Astrocyte of the spinal cord (primary cell): ENCODE data around the gene NT5C1A.

Experiments used
- DNase-seq: peaks from one replicate; pipeline ENCODE4 v3.0.0; 2011; ENCODE audit warnings: low read depth, low spot score
- H3K4me3 ChIP-seq: 2 replicates; pipeline ENCODE4 v1.5.1; 2011; ENCODE audit warnings: low read depth, mild to moderate bottlenecking, low read length, moderate library complexity
- in situ Hi-C: cut with HindIII; loops from 2 replicates; pipeline ENCODE4 v1.10.0; 2017; ENCODE audit warnings: low sequenced_read_pairs
- TF ChIP-seq, protein P1 (sequence below): IDR thresholded peaks from 2 replicates; pipeline ENCODE4 v1.5.1; 2012; ENCODE audit warnings: low read depth, mild to moderate bottlenecking, low read length, inconsistent platforms

The NT5C1A gene

GRCh38 chr1:39646232-39647081 is 25.4 kb downstream of the NT5C1A start:
- peak; percentile 45 for DNase-seq
- TF ChIP-seq, protein P1, sequence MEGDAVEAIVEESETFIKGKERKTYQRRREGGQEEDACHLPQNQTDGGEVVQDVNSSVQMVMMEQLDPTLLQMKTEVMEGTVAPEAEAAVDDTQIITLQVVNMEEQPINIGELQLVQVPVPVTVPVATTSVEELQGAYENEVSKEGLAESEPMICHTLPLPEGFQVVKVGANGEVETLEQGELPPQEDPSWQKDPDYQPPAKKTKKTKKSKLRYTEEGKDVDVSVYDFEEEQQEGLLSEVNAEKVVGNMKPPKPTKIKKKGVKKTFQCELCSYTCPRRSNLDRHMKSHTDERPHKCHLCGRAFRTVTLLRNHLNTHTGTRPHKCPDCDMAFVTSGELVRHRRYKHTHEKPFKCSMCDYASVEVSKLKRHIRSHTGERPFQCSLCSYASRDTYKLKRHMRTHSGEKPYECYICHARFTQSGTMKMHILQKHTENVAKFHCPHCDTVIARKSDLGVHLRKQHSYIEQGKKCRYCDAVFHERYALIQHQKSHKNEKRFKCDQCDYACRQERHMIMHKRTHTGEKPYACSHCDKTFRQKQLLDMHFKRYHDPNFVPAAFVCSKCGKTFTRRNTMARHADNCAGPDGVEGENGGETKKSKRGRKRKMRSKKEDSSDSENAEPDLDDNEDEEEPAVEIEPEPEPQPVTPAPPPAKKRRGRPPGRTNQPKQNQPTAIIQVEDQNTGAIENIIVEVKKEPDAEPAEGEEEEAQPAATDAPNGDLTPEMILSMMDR: no peak
- no peak overlapping the region for H3K4me3 ChIP-seq
- in situ Hi-C loops: no loop called here

DNA sequence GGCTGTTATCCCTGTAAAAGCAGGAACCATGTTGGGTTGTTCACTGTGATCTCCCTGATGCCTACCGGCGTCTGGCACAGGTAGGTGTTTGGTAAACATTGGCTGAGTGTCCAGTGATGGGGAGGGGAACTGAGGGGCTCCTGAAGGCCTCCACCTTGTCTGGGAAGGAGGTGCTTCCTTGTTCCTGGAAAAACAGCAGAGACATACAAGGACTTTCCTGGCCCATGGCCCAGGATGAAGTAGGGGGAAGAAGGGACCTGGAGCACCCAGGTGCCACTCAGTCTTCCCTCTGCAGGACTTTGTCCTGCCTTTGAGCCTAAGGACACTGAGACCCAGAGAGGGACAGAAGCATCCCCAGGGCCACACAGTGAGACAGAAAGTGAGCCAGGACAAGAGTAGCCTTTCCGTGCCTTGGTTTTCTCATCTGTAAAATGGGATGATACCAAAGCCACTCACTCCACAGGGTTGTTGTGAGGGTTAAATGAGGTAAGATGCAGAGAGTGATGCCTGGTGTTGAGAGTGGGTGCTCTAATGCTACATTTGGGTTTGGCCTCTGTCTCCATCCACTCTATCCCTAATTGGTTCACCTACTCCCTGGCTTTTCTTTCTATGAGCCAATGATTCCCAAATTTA is 26.4 kb downstream of the NT5C1A start:
- TF ChIP-seq, protein P1: no peak
- in situ Hi-C loops: no loop called here

GRCh38 chr1:39643705-39644104 is 28.2 kb downstream of the NT5C1A start:
- in situ Hi-C loops: no loop called here
- no peak for DNase-seq
- TF ChIP-seq, protein P1: no peak
- no peak overlapping the region for H3K4me3 ChIP-seq

More for the DNA sequence above, 26.4 kb downstream of the NT5C1A start:
- H3K4me3 ChIP-seq: no peak overlapping the region
- DNase-seq: no peak

DNA sequence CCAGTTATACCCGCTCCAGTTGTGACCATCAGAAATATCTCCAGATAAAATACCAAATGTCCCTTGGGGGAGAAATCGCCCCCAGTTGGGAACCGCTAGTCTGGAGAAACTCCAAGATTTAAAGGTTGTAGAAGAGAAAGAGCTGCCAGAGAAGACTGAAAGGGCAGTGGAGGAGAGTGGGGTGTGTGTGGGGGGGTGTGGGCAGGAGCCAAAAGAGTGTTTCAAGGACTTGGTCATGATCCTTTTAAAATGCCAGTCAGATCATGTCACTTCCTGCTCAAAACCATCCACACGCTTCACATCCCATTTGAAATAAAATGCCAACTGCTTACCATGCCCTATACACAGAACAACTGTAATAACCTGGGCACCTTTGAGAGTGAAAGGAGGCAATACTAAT is 29.1 kb downstream of the NT5C1A start:
- DNase-seq: no peak
- H3K4me3 ChIP-seq: no peak overlapping the region
- TF ChIP-seq, protein P1: no peak
- in situ Hi-C loops: no loop called here

GRCh38 chr1:39640861-39641260 is 31.0 kb downstream of the NT5C1A start:
- TF ChIP-seq, protein P1: no peak
- DNase-seq: no peak
- in situ Hi-C loops: no loop called here
- no peak overlapping the region for H3K4me3 ChIP-seq

DNA sequence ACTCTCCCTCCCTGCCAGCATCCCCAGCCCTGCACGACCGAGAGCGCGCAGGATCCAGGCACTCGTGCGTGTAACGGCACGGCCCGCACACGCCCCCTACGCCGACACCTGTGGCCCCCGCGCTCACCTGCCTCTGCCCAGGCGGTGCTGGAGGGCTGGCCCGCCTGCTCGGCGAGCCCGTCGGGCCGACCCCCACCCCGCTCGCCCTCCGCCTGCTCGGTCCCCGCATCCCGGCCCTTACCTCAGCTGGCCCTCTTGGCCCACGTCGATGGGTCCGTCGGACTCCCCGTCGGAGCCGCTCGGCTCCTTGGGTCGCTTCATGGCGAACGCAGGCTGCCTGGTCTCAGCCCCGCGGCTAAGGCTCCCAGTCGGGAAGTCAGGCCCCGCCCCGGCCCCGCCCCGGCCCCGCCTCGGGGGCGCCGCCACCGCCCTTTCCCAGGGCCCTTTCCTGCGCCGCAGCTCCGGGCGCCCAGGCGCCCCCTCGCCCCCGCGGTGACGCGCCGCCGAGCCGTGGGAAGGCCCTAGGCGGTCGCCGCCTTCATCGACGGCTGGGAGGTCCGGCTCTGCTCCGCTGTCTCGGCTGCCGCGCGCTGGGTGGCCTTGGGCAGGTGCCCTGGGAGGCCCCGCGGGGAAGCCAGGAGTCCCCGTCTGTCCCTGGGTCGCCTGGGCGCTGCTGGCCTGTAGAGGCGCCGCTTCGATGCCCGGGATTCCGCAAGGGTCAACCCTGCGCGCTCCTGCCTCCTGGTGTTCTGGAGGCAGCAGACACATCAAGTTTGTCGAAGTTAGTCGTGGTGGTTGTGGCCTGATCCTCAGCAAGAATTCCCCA is 32.4 kb downstream of the NT5C1A start, which contains the start of gene HEYL:
HEYL (minus strand) TSS at position 339 of the 826 bp plus-strand sequence; CDS start at position 321, 18 bp downstream.
- DNase-seq: no peak
- TF ChIP-seq, protein P1: peak; percentile 34
- H3K4me3 ChIP-seq: peak within 1 kb of the TSS; percentile 7
- in situ Hi-C loops: no loop called here
